Subcutaneous adipose tissue (tissue), 4 donors: ENCODE results near the gene SFXN5. TPM values are rescaled to one million over a fixed set of nuclear protein-coding genes. Genes with fewer than 3 reads are reported as not detected.

ENCODE experiments used
- CTCF ChIP-seq: fragments of 450-650 bp; IDR thresholded peaks from one replicate; pipeline ENCODE4 v1.5.1; 2016; ENCODE audit warnings: low read depth, mild to moderate bottlenecking, control low read depth, antibody characterized with exemption, moderate library complexity
- total RNA-seq, 4 donors: library from RNA; depleted of rRNA; stranded (reverse); fragments of >200 nt; gene quantifications; one replicate each; pipeline ENCODE4 v1.1.0, GENCODE V29; 2016

SFXN5 gene
- total RNA-seq, 4 donors from 2014 or later: 5.1 to 8.9 (median 7.6) TPM

GRCh38 chr2:73027340-73027739 lies 44.2 kb downstream of the SFXN5 start:
- TF ChIP-seq CTCF: no peak

- no peak for TF ChIP-seq CTCF
Measured at GRCh38 chr2:73023497-73023896, 48.0 kb downstream of the SFXN5 start.

GRCh38 chr2:73022024-73022568 lies 49.4 kb downstream of the SFXN5 start:
- no peak for TF ChIP-seq CTCF

GRCh38 chr2:73021371-73022010 lies 50.0 kb downstream of the SFXN5 start:
- no peak for TF ChIP-seq CTCF

GRCh38 chr2:73020657-73021370 lies 50.7 kb downstream of the SFXN5 start:
- TF ChIP-seq CTCF: no peak

- TF ChIP-seq CTCF: no peak
Measured at GRCh38 chr2:73020306-73020656, 51.2 kb downstream of the SFXN5 start.

- TF ChIP-seq CTCF: no peak
Measured at GRCh38 chr2:73018188-73018825, 53.2 kb downstream of the SFXN5 start.
